GM21515 (cell line): ENCODE data around the gene STAT1.
A peak's percentile ranks its signal among the peaks of the same experiment; 100 is the strongest.

ENCODE experiments used
- ATAC-seq: cut with Tn5 transposase; IDR thresholded peaks from one replicate; pipeline ENCODE4 v1.9.1; 2021; ENCODE audit not compliant: unreplicated experiment

The STAT1 gene

DNA sequence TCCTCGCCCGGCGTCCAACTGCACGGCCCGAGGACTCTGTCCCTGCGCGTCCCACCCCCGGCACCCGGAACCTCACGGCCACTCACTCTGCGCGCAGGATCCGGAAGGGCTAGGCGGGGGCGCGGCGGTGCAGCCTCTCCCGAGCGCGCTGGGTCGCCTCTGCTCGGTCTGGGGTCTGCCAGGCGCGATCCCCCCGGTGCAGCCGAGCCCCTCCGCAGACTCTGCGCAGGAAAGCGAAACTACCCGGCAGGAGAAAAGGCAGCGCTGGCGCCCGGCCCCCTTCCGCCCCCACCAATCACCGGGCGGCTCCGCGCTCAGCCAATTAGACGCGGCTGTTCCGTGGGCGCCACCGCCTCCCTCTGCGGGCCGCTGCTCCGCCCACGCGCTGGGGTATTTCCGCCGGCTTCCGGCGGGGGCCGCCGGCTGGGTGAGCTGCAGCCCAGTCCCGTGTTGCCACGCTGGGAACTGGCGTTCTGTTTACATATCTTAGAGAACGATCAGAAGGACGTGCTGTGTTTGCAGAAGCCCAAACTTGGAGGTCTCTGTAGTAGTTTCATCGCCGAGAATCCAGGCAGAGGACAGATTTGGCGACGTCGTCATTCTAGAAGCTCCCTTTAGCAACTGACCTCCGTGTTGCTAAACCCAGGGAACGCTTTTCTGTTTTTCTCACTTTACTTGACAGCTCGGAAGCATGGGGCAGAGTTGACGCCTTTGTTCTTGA lies at the start of gene STAT1:
Gene STAT1, minus strand, starts transcription at position 240 of the 721 bp plus-strand sequence. CDS start 4,168 bp downstream, outside the sequence.
- peak; percentile 83 for ATAC-seq

DNA sequence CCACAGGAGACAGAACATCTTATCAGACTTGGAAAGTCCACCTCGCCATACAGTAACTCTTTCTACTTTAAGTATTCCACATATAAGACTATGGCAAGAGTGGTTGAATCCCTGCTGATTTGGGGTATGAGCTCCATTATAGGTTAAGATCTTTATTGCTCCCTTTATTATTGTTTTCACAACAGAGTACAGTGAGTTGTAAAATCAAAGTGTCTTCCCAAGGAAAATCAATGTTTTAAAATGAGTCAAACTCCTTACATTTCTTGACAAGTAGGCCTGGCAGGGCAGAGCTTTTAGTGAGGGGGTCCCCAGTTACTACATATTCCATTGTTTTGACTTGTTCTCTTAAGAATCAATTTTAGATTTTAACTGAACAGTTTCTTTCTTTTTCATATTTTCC lies 49.6 kb upstream of the STAT1 start:
- ATAC-seq: no peak

DNA sequence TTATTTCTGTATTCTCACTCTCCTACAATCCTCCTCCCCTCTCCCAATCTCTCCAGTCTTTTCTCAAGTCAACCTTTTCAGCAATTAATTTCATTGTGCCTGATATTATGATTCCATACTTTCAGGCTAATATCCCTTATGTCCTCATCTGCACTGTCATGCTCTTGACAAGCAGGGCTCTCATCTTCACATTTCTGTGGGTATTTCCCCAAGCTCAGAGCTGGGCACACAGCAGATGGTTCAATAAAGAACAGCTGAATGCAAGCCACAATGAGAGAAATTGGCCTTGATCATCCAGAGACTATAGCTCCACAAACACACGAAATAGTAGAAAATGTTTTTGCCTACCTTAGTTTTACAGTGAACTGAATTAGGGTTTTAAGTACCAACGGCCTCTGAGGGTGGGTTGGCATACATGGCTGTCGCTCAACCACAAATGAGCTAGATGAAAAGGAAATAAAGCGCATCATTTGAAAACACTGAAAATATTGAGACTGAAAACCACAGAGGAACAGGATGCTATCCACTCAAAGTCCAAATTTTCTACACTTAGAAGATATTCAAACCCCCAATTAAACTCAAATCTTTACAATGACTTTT lies 47.5 kb upstream of the STAT1 start:
- no peak for ATAC-seq

DNA sequence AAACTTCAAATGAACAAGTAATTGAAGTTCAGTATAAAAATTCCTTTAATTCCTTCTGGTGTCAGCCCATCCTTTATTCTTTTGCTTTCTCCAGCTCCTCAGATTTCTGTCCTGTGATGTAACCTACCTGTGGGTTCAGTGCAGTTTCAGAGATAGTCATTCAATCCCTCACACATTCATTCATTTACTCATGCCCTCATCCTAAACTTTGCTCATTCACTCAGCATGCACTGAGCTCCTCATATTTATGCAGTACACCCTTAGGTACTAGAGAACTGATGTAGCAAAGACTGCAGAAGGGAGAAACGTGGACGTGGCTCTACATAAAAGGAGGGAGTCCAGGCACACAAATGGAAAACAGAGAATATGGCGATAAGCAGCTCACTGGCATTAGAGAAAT lies 45.3 kb upstream of the STAT1 start:
- ATAC-seq: no peak

DNA sequence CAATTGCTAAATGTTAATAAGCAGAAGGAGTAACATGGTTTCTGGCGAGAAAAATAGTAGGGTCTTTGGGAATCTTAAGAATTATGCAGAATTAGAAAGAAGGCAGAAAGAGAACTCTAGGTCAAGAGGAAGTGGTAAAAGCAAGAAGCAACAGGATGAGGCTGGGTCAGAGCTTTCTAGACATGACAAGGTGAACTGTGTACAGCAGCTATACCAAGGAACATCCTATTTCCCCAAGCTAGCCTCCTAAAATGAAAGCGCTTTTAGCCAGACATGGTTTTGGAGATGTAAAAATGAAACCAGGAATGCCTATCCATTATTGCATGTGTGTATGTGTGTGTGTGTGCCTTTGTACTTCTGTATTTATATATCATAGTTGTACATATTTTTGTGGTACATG lies 42.3 kb upstream of the STAT1 start:
- ATAC-seq: no peak

DNA sequence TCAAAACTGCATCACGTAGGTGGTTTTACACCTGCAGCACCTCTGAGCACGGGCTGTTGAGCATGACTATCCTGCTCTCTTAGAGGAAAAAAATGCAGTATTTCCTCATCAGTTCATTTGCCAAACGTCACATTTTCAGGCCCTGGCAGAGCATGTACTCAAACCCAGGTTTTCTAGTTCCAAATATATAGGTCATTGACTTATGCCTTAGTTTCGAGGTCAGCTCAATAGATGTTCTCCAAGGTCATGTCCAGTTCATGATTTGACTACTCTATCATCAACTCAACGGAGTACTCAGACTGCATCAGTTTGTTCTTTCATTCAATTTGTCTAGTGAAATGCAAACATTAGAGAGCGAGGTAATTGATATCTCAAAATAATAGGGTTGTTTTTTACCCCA lies 39.3 kb upstream of the STAT1 start:
- no peak for ATAC-seq

DNA sequence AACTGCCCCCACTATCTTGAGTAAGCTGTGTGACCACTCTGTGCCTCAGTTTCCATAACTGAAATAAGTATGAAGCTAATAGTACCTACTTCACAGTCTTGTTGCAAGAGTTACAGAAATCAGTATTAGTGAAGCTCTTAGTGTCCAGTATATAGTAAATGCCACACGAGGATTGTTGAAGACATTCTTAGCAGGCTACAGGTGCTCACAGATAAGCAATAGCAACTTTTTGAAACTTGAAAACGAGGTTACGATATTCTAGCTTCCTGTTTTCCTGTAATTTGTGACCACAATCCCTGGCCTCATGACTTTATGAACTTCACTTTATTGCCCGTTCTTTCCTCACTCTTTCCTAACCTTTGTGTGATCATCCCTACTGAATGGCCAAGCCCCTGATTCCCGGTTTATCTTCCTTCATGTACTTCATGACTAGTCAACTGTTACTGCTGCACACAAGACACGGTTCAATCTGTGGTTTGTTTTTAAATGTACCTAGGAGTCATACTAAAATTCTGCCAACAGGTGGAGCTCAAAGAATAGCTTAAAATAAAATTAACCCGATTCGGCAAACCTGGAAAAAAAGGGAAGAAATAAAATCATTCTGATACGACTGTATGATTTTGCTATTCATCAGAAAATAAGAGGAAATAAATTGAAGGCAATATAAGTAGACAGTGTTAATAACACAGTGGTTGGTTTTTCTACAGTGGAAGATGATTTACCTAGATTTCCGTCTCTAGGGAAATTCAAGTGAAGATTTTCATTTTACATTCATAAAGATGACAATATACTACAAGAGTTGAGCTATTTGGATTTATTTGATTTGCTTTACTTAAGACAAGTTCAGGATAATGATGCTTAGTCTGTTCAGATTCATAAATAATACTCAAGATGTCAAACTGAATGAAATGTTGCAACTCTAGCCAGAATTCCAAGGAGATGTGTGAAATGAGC lies 38.1 kb upstream of the STAT1 start:
- ATAC-seq: no peak

DNA sequence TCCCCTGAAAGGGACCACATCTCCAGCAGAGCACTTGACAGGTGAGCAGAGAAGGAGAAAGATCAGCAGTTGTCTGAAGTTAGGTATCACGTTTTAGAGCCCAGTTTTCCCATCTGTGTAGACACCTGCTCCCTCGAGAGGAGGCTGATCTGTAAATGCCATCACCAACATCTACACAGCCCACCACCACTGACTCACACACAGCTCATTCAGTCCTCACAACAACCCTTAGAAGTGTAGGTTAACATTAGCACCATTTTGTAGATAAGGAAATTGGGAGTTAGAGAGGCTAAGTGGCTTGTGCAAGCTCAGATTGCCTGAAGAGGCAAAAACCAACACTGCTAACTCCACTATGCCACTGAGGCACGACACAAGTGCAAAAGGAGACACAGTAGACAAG lies 37.2 kb upstream of the STAT1 start:
- ATAC-seq: no peak

DNA sequence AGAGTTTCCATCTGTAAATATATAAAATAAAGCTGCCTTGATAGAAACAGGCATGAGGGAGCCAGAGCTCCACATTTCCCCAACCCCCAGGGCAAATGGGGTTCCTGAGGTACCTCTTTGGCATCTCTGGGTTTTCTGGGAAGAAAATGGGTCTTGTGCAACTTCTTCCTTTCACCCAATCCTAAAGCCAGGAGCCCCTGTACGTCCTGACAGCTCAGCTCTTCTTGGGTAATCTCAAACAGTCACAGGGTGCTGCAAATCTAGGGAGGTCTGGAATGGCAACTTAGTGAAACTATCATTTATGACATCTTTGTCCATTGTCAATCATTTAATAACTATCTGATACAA lies 36.6 kb upstream of the STAT1 start:
- no peak for ATAC-seq

DNA sequence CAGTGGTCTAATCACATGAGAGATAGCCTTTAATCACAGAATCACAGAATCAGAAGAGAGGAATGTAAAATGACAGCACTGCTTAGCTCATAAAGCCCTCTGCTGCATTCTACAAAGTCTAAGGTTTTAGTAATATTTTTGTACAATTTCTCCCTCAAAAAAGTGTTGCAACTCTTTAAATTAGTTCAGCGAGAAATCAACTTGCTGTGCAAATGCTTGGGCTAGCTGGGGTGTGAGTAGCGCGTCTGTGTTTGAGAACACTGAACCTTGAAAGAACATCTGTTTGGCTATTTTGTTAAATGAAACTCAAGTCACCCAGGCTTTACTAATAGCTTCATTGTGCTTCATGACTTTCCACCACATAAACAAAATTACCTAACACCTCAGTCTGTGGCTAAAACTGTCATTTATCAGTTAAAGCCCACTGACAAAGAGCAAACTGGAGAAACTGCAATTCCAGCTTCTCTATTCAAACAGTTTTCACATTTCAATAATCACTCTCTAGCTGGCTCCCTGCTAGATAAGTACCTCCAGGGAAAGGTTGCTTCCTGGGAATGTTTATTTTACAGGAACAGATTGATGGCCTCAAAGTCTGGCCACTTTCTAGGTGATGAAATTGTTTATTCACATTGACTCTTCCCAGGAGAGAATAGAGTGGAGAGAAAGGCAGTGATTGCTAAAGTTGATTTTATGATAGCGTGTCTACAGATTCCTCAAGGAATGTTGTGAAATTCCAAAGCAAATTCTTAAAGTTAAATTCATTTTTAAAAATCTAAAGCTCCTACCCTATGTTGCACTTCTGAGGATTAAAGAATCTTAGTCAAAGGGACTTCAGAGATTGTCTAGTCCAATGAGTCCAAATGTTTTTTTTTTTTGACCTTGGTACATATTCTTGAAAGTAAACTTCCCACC lies 36.0 kb upstream of the STAT1 start:
- no peak for ATAC-seq

DNA sequence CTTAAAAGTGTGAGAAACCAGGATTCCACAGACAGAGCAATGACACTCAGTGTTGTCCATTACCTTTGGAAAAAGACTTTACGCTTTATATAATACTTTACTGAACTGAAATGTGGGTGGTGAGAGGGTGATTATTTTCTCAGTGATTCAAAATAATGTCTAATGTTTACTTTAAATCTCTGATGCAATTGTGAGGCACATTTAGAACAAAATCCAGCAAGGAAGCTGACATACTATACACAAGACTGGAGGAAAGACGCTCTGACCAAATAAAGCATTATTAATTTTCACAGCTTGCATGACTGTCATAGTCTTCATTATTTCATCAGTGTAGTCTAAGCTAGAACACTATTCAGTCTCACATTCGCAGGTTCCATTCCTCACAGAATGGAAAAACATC lies 34.1 kb upstream of the STAT1 start:
- no peak for ATAC-seq

DNA sequence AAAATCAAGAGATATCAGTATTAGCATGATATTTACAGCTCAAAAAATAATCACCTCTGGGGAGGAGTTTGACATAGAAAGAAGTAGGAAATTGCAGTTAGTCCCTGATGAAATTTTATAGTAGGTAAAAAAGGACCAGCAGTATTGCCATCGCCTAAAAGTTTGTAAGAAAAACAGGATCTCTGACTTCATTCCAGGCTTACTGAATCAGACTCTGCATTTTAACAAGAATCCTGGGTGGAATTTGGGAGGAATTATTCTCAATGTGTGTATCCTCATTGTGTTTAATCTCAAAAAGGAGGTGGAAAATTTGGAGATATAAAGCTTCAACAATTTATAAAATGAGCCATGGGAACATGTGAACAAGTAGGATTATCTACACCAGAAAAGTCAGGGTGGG lies 31.2 kb upstream of the STAT1 start:
- no peak for ATAC-seq

DNA sequence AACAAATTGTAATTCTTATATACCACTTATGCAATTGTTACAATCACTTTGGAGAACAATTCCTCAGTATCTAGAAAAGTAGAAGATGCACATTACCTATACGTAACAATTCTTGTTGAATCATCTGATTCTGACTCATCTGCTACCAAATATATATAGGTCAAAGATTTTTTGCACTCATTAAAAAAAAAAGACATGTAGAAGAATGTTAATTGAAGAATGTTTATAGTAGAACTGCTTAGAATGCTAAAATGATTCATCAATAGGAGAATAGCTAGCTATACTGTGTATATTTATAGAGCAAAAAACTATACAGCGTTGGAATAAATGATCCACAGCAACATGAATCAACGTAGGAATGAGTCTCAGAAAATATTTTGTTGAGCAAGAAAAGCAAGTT lies 29.5 kb upstream of the STAT1 start:
- no peak for ATAC-seq

DNA sequence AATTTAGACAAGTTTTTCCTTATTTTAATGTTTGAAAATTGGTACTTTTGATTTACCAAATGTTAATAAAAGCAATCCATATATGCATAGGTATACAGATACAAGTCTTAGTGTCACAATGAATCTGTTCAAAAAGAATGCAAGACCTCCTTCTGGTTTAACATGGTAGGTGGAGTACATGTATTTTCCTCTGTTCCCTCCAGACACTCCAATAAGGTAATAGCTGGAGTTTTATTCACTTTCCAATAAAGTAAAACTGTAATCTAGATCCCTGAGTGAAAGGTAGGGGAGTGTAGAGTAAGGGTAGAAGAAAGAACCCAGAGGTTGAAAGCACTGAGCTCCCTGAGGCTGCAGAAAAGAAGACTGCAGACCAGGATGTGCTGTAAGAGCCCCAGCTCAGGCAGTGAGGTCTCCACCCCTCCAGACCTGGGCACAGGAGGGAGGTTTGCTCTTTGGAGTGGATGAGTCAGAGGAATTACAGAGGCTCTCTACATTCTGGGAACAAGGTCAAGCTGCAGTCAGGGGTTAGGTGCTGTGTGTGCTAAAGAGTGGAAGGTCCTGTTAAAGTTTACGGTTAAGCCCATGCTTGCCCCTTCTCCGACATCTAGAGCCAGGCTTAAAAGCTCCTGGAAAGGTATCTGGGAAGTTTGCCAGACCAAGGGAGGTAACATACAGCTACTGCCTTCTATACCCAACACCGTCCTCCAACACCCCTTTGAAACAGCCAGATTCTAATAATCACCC lies 27.6 kb upstream of the STAT1 start:
- no peak for ATAC-seq

DNA sequence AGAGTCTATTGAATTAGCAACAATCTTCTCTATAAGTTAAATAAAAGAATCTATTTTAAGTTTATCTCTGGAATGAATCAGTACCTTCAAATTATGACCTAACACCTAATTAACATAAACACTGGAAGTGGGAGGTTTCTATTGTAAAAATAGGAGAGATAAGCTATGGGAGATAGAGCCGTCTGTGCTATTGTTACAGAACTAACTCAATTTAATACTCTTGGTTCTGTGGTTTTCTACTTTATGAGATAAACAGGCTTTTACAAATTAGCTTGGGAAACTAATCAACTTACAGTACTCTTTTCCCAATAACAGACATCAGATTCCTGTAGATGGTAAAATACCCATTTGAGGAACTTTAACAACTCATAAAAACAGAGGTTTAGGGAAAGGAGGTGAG lies 25.6 kb upstream of the STAT1 start:
- no peak for ATAC-seq

DNA sequence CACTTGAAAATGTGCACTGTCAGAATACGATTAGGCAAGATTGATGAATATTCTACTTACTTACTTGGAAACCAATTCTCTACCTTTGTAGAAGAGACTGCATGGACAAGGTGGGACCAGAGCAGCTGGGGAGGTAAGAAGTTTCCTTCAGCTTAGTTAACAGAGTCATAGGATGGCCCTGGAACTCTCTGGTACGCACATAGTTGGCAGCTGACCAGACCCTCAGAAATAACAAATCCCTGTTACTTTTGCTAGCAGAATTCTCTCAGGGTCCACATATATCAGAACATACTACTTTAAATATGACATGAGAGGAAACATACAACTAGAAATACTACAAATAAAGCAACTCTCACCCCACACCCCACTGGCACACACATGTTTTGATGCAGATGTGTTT lies 24.8 kb upstream of the STAT1 start:
- no peak for ATAC-seq

DNA sequence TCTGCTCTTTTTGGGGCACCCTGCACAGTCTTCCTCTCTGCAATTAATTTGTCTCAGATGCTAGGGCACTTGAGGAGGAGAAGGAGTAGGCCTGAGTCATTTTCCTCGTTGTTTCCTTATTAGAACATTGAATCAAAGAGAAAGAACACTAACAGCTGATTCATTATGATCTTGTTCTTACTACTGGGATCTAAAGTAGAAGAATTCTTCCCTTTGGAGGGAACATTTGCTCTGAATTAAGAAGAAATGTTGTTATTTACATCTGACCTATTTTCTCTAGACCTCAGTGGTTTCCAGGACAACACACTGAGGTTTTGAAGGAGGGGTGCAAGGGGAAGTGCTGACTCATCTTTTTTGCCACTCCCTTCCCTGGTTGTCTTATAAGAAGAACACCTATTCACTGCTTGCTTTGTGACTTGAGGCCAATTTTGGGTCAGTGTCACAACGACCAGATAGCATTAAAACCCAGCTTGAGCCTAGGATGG lies 24.3 kb upstream of the STAT1 start:
- ATAC-seq: no peak

DNA sequence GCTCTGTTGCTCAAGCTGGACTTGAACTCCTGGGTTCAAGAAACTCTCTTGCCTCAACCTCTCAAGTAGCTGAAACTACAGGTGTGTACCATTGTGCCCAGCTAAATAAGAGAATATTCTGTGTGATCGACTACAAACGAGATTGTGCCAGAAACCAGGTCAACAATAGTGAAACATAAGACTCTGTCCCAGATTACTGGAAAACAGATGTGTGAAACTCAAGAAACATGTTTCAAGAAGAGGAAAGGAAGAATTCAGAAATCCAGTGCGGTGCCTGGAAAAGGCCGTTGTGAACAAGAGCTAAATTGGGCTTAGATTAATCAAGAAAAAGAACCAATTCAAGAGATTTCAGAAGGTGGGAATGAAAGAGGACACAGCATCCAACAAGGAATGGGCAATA lies 23.4 kb upstream of the STAT1 start:
- no peak for ATAC-seq

DNA sequence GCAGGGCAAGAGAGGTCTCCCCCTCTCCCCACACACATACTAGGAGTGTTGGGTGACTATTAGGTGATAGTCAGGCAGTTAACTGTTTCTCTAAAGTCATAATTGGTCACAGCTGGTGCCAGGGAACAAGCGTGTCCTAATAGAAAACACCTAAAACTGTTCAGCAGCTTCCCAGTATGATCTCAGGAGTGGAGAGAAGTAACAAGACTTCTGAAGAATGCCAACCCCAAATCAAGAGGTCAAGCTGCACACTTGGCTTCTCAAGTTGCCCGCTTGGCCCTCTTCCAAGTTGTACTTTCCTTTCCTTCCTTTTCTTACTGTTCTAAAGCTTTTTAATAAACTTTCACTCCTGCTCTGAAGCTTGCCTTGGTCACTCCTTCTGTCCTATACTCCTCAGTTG lies 22.4 kb upstream of the STAT1 start:
- ATAC-seq: no peak
